Upper lobe of right lung (tissue), 1 donor: ENCODE results near the gene SMO. TPM values are rescaled to one million over a fixed set of nuclear protein-coding genes. Genes with fewer than 3 reads are reported as not detected.

Experiments used
- ATAC-seq: fragments of 200-7000 bp; cut with Tn5 transposase; one replicate; pipeline ENCODE4 v1.9.1; 2020; ENCODE audit warnings: mild to moderate bottlenecking, moderate library complexity
- DNase-seq: peaks from one replicate; pipeline ENCODE4 v3.0.0-alpha.2; 2020
- H3K27ac ChIP-seq: fragments of 200-600 bp; one replicate; pipeline ENCODE4 v1.8.0; 2022
- H3K27me3 ChIP-seq: fragments of 200-600 bp; one replicate; pipeline ENCODE4 v1.8.0; 2022; ENCODE audit warnings: mild to moderate bottlenecking
- H3K36me3 ChIP-seq: fragments of 200-600 bp; one replicate; pipeline ENCODE4 v1.8.0; 2022
- H3K4me1 ChIP-seq: fragments of 200-600 bp; one replicate; pipeline ENCODE4 v1.8.0; 2022
- H3K4me3 ChIP-seq: fragments of 200-600 bp; one replicate; pipeline ENCODE4 v1.8.0; 2022; ENCODE audit warnings: mild to moderate bottlenecking
- H3K9me3 ChIP-seq: fragments of 200-600 bp; one replicate; pipeline ENCODE4 v1.8.0; 2022
- CTCF ChIP-seq: fragments of 200-600 bp; IDR thresholded peaks from one replicate; pipeline ENCODE4 v1.8.0; 2022; ENCODE audit warnings: antibody characterized with exemption
- intact Hi-C: fragments of 100-400 bp; cut with DNase I; formaldehyde crosslinking; loops from one replicate; pipeline ENCODE4 v1.11.0; 2022
- total RNA-seq: library from RNA; stranded (reverse); fragmentation: NEBNext Ultra II Directional; extraction: Animal tissue kit (Norgen Biotek cat#: 25700); gene quantifications from one replicate; pipeline ENCODE4 v1.2.1, GENCODE V29; 2021
- donor health status: DM: no; HTN: yes; CAD: no; lungs with severe emphysema.

Gene SMO
- total RNA-seq, 1 donor from 2014 or later: 4.0 TPM

DNA sequence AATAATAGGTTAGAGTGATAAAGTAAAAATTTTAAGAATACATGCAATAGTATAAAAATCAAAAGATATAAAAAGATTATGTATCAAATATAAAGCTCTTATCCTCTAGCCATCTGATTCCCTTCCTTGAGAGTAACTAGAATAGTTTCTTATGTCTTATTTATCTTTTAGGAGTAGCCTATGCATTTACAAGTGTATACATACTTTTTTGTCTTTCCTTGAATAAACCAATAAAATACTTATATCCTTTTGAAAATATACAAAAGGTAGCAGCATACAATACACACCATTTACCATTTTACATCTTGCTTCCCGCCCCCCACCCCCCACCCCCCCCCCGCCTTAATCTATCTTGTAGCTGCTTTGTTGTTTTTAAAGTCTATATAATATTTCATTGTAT, 67.8 kb downstream of the SMO start:
- no peak overlapping the region for H3K4me3 ChIP-seq
- H3K9me3 ChIP-seq: no peaks in the 10 kb centered on the region

DNA sequence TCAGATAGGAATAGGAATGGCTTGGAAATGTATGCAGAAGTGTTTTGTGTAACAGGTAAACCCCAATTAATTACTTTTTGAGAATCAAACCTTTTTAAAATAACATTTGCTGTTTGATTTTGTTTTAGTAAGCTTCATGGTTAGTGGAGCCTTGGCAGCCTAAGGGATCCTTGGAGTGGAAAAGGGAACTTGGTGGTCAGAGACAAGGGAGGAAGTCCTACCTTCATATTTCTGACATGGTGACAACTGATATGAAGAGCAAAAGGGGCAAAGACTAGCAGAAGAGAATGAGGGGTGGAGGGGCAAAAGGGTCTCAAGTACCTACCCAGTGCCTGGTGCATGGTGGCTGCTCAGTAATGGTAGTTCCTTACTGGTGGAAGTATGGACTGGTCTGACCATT, 68.7 kb downstream of the SMO start:
- intact Hi-C loops: no loop called here
- Histone ChIP-seq H3K27ac (no peak overlapping the region), H3K27me3 (no peaks in the 10 kb centered on the region), H3K4me3 (no peak overlapping the region), H3K9me3 (no peaks in the 10 kb centered on the region), H3K36me3 (no peaks in the 10 kb centered on the region), H3K4me1 (no peaks in the 10 kb centered on the region)
- DNase-seq (no peak), ATAC-seq (no peak)
- no peak for TF ChIP-seq CTCF

More for the DNA sequence above, 67.8 kb downstream of the SMO start:
- no peak overlapping the region for H3K27ac ChIP-seq
- no peaks in the 10 kb centered on the region for H3K36me3 ChIP-seq
- TF ChIP-seq CTCF: no peak
- intact Hi-C loops: no loop called here
- no peak for ATAC-seq
- H3K4me1 ChIP-seq: no peaks in the 10 kb centered on the region
- H3K27me3 ChIP-seq: no peaks in the 10 kb centered on the region
- no peak for DNase-seq

DNA sequence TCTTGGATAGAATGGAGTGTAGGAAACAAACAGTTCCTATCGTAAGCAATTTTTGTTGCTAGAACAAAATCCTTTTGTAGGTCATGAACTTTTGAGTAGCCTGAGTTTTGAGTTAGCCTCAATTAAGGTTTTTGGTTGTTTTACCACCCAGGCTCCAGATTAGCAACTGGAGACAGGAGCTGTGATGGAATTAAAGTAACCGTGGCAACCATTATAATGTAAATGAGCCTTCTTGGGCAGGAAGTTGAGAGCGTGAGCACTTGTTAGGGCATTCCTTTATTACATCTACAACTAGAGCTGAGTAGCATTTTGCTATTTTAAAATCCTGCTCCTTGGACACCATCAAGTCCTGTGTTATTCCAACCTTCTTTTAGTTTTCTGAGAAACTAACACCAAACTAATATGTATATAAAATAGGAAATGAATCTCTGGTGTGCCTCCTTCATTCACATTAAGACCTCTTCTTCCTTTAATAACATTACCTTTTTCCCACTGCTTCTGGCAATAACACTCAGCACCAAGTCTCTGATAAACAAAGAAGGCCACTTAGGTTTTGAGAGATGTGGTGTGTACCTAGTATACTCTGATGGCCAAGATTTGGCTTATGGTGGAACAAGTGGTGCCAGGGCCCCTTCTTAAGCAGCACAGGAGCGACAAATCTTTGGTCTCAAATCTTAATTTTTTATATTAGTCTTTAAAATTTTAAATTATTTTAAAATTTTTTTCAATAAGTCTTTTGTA, 70.4 kb downstream of the SMO start:
- H3K4me1 ChIP-seq: no peaks in the 10 kb centered on the region
- H3K36me3 ChIP-seq: no peaks in the 10 kb centered on the region
- no peaks in the 10 kb centered on the region for H3K9me3 ChIP-seq
- no peak overlapping the region for H3K27ac ChIP-seq
- no peak overlapping the region for H3K4me3 ChIP-seq
- no peaks in the 10 kb centered on the region for H3K27me3 ChIP-seq
- TF ChIP-seq CTCF: no peak
- no peak for DNase-seq
- intact Hi-C loops: no loop called here
- ATAC-seq: no peak

GRCh38 chr7:129262324-129262723, 73.9 kb downstream of the SMO start:
- Histone ChIP-seq H3K27me3 (no peaks in the 10 kb centered on the region), H3K4me1 (no peaks in the 10 kb centered on the region), H3K4me3 (no peak overlapping the region), H3K27ac (no peak overlapping the region), H3K36me3 (no peaks in the 10 kb centered on the region), H3K9me3 (no peaks in the 10 kb centered on the region)
- ATAC-seq (no peak), DNase-seq (no peak)
- no peak for TF ChIP-seq CTCF
- intact Hi-C loops: no loop called here

Other genes starting within 250 kb of the SMO start
- 31.1 TPM for gene TNPO3, start 133.5 kb upstream of the SMO start, total RNA-seq
- 6.2 TPM for gene TSPAN33, start 43.9 kb upstream of the SMO start, total RNA-seq
- 106 TPM for gene AHCYL2, start 36.4 kb downstream of the SMO start, total RNA-seq
- gene STRIP2, start 245.8 kb downstream of the SMO start, total RNA-seq: 1.3 TPM